GM18870 (cell line): Measurements from ENCODE around the gene HAPLN1.

Experiments
- ATAC-seq: cut with Tn5 transposase; IDR thresholded peaks from one replicate; pipeline ENCODE4 v1.9.1; 2021; ENCODE audit warnings: moderate library complexity; ENCODE audit not compliant: unreplicated experiment

HAPLN1 gene

GRCh38 chr5:83653669-83654068 lies 67.0 kb downstream of the HAPLN1 start:
- ATAC-seq: peak; percentile 96

- no peak for ATAC-seq
Measured at GRCh38 chr5:83645936-83646335, 74.7 kb downstream of the HAPLN1 start.

GRCh38 chr5:83644301-83644700 lies 76.4 kb downstream of the HAPLN1 start:
- no peak for ATAC-seq

- ATAC-seq: no peak
Measured at GRCh38 chr5:83641946-83642345, 78.7 kb downstream of the HAPLN1 start.

GRCh38 chr5:83639911-83640310 lies 80.7 kb downstream of the HAPLN1 start:
- no peak for ATAC-seq

GRCh38 chr5:83636156-83636555 lies 84.5 kb downstream of the HAPLN1 start:
- ATAC-seq: no peak

- ATAC-seq: no peak
Measured at GRCh38 chr5:83633285-83633684, 87.4 kb downstream of the HAPLN1 start.

- ATAC-seq: no peak
Measured at GRCh38 chr5:83632874-83633273, 87.8 kb downstream of the HAPLN1 start.

- ATAC-seq: no peak
Measured at GRCh38 chr5:83628360-83628759, 92.3 kb downstream of the HAPLN1 start.

- ATAC-seq: no peak
Measured at GRCh38 chr5:83614841-83615240, 105.8 kb downstream of the HAPLN1 start.

GRCh38 chr5:83608122-83608521 lies 112.5 kb downstream of the HAPLN1 start:
- no peak for ATAC-seq

- no peak for ATAC-seq
Measured at GRCh38 chr5:83595217-83595616, 125.4 kb downstream of the HAPLN1 start.

- no peak for ATAC-seq
Measured at GRCh38 chr5:83590966-83591365, 129.7 kb downstream of the HAPLN1 start.

GRCh38 chr5:83589786-83590185 lies 130.9 kb downstream of the HAPLN1 start:
- ATAC-seq: no peak
